Neural cell (in vitro differentiated cells): Measurements from ENCODE around the gene ISCU.

Source experiments
- POLR2AphosphoS5 ChIP-seq: IDR thresholded peaks from 2 replicates; pipeline ENCODE4 v1.6.1; 2012
- TF ChIP-seq, protein P1 (sequence below): fragments of 450-650 bp; IDR thresholded peaks from 2 replicates; pipeline ENCODE4 v1.5.1; 2014; ENCODE audit warnings: antibody characterized with exemption, mild to moderate bottlenecking, moderate library complexity; ENCODE audit not compliant: poor library complexity, severe bottlenecking

GRCh38 chr12:108591267-108591980, 29.0 kb downstream of the ISCU start:
- TF ChIP-seq, protein P1, sequence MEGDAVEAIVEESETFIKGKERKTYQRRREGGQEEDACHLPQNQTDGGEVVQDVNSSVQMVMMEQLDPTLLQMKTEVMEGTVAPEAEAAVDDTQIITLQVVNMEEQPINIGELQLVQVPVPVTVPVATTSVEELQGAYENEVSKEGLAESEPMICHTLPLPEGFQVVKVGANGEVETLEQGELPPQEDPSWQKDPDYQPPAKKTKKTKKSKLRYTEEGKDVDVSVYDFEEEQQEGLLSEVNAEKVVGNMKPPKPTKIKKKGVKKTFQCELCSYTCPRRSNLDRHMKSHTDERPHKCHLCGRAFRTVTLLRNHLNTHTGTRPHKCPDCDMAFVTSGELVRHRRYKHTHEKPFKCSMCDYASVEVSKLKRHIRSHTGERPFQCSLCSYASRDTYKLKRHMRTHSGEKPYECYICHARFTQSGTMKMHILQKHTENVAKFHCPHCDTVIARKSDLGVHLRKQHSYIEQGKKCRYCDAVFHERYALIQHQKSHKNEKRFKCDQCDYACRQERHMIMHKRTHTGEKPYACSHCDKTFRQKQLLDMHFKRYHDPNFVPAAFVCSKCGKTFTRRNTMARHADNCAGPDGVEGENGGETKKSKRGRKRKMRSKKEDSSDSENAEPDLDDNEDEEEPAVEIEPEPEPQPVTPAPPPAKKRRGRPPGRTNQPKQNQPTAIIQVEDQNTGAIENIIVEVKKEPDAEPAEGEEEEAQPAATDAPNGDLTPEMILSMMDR = no peak
- no peak for TF ChIP-seq POLR2AphosphoS5
